Measurements from ENCODE around the gene TSHZ1.

DNA sequence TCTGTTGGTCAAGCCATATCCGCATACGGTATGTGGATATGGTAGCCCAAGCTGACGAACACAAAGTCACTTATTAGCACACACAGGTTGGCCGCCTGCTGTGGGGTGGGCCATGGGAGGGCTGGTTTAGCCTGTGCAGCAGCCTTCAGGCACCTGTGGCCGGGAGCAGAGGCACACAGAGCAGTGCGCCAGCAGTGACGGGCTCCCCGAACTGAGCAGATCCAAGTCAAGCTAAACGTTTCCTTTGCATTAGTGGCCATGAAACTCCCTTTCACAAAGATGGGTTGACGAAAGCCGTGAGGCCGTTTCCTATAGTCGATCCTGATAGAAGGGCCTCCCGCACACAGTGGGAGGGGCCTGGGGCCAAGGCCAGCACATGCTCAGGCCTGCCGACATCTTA is 72.1 kb downstream of the TSHZ1 start:
- TF ChIP-seq NFIC (IDR thresholded peaks at IDR 0.05; ENCODE audit: borderline replicate concordance): no peak
- TF ChIP-seq, protein P1, sequence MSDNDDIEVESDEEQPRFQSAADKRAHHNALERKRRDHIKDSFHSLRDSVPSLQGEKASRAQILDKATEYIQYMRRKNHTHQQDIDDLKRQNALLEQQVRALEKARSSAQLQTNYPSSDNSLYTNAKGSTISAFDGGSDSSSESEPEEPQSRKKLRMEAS (IDR thresholded peaks at IDR 0.05; ENCODE audit: low read depth): no peak
- no peak for TF ChIP-seq RAD21 (IDR thresholded peaks at IDR 0.05; ENCODE audit: low read length)
- no peak for TF ChIP-seq SIN3A (IDR thresholded peaks at IDR 0.05; ENCODE audit: borderline replicate concordance, low read depth, low read length)
- TF ChIP-seq FOXM1 (IDR thresholded peaks at IDR 0.05; ENCODE audit: low read depth): no peak
- no peak for TF ChIP-seq POLR2AphosphoS5 (IDR thresholded peaks at IDR 0.05; ENCODE audit: low read depth, low read length)
- no peak for TF ChIP-seq TCF12 (IDR thresholded peaks at IDR 0.05)
- no peak for TF ChIP-seq JUND (IDR thresholded peaks at IDR 0.05)

All from SK-N-SH (cell line).